HCT116 (cell line): ENCODE measurements around the gene RPLP2. TPM values are rescaled to one million over a fixed set of nuclear protein-coding genes. Genes with fewer than 3 reads are reported as not detected.
A peak's percentile ranks its signal among the peaks of the same experiment; 100 is the strongest.

Experiments
- ATAC-seq: fragments of 200-7000 bp; cut with Tn5 transposase; 2 replicates; pipeline ENCODE4 v1.9.1; 2020; ENCODE audit warnings: mild to moderate bottlenecking, moderate library complexity
- BruUV-seq: library from RNA; stranded (reverse); fragments of 400-500 nt; replicated peaks from 2 replicates; lab custom pipeline; 2021; lab: Mats Ljungman, UMichigan
- CTCF ChIA-PET: fragments of 300-600 bp; sonication (Branson Sonifier 250); formaldehyde crosslinking; loops from one replicate; lab custom pipeline; 2021; ENCODE audit warnings: antibody characterized with exemption; lab: Charles Lee
- POLR2A ChIA-PET: fragments of 300-600, 350-600 bp; sonication (Branson Sonifier 250); formaldehyde crosslinking; loops from one replicate; lab custom pipeline; 2021; ENCODE audit warnings: antibody characterized with exemption; lab: Charles Lee
- RAD21 ChIA-PET, 2 experiments: fragments of 300-600 bp; sonication (Branson Sonifier 250); formaldehyde crosslinking; loops; one replicate each; lab custom pipeline; 2023; ENCODE audit warnings: low total read pairs in 2 of 2; ENCODE audit not compliant: uncharacterized antibody in 2 of 2, unreplicated experiment in 2 of 2, low non-redundant PET in 1 of 2; lab: Charles Lee
- DNase-seq: peaks from one replicate; pipeline ENCODE4 v3.0.0-alpha.2; 2010; ENCODE audit warnings: low read depth, low spot score
- H2AFZ ChIP-seq: fragments of 200-600 bp; shearing (Covaris generic), sonication (generic); 2 replicates; pipeline ENCODE4 v1.6.1; 2017; ENCODE audit warnings: low read depth, mixed run types, mixed read lengths, antibody characterized with exemption, low read length; ENCODE audit not compliant: poor library complexity, severe bottlenecking
- H3K27ac ChIP-seq: 2 replicates; pipeline ENCODE4 v1.5.1; 2012; ENCODE audit warnings: low read depth, low read length
- H3K27me3 ChIP-seq: fragments of 200-600 bp; sonication (generic); 2 replicates; pipeline ENCODE4 v1.6.1; 2016; ENCODE audit warnings: mixed run types, low read length, mixed read lengths; ENCODE audit not compliant: insufficient read depth
- H3K36me3 ChIP-seq, 2 experiments: fragments of 200-500 bp in 1 of 2; fragments of 200-600 bp in 1 of 2; sonication (Bioruptor generic) in 1 of 2; sonication (generic) in 1 of 2; 2 replicates each; pipeline versions ENCODE4 v1.5.1 to v1.6.1; 2014 to 2016; ENCODE audit warnings: low read length in 2 of 2, inconsistent platforms in 1 of 2, mixed read lengths in 1 of 2, mixed run types in 1 of 2; ENCODE audit not compliant: insufficient read depth in 2 of 2, control insufficient read depth in 1 of 2
- H3K4me1 ChIP-seq, 2 experiments: fragments of 200-600 bp in 1 of 2; sonication (generic) in 1 of 2; 2 replicates each; pipeline versions ENCODE4 v1.5.1 to v1.6.1; 2012 to 2017; ENCODE audit warnings: low read length in 2 of 2, inconsistent platforms in 1 of 2, mild to moderate bottlenecking in 1 of 2, mixed read lengths in 1 of 2, mixed run types in 1 of 2, moderate library complexity in 1 of 2; ENCODE audit not compliant: insufficient read depth in 2 of 2, control insufficient read depth in 1 of 2
- H3K4me2 ChIP-seq: fragments of 200-600 bp; sonication (generic); 2 replicates; pipeline ENCODE4 v1.6.1; 2017; ENCODE audit warnings: mixed run types, low read length, mixed read lengths
- H3K4me3 ChIP-seq, 2 experiments: fragments of 200-600 bp in 1 of 2; sonication (generic) in 1 of 2; replicated peaks in 1 of 2; 2 replicates each; pipeline ENCODE4 v1.5.1; 2011 to 2016; ENCODE audit warnings: low read length in 2 of 2, control low read depth in 1 of 2, low read depth in 1 of 2, mild to moderate bottlenecking in 1 of 2, mixed read lengths in 1 of 2, mixed run types in 1 of 2
- H3K79me2 ChIP-seq: fragments of 200-600 bp; sonication (generic); 2 replicates; pipeline ENCODE4 v1.6.1; 2017; ENCODE audit warnings: mild to moderate bottlenecking, mixed run types, low read length, moderate library complexity, mixed read lengths; ENCODE audit not compliant: insufficient read depth
- H3K9ac ChIP-seq: fragments of 200-600 bp; sonication (generic); 2 replicates; pipeline ENCODE4 v1.6.1; 2016; ENCODE audit warnings: low read length, mixed read lengths
- H3K9me2 ChIP-seq: fragments of 200-600 bp; sonication (generic), shearing (Covaris generic); 2 replicates; pipeline ENCODE4 v1.6.1; 2017; ENCODE audit warnings: mixed run types, mild to moderate bottlenecking, moderate library complexity; ENCODE audit not compliant: insufficient read depth
- H3K9me3 ChIP-seq, 2 experiments: fragments of 200-500 bp in 1 of 2; fragments of 200-600 bp in 1 of 2; sonication (Bioruptor generic) in 1 of 2; sonication (generic) in 1 of 2; 2 replicates each; pipeline ENCODE4 v1.6.1; 2014 to 2017; ENCODE audit warnings: low read length in 2 of 2, mixed read lengths in 2 of 2, inconsistent platforms in 1 of 2, low read depth in 1 of 2, mild to moderate bottlenecking in 1 of 2, mixed run types in 1 of 2, moderate library complexity in 1 of 2; ENCODE audit not compliant: control insufficient read depth in 1 of 2, insufficient read depth in 1 of 2
- H4K20me1 ChIP-seq: fragments of 200-600 bp; sonication (generic), shearing (Covaris generic); 2 replicates; pipeline ENCODE4 v1.6.1; 2017; ENCODE audit warnings: mixed run types, mild to moderate bottlenecking, moderate library complexity; ENCODE audit not compliant: insufficient read depth
- CTCF ChIP-seq, 3 experiments: fragments of 200-600 bp in 1 of 3; sonication (generic) in 1 of 3; IDR thresholded peaks in 2 of 3; conservative IDR thresholded peaks in 1 of 3; 2 replicates each; pipeline ENCODE4 v1.5.1; 2012 to 2017; ENCODE audit warnings: low read depth in 2 of 3, low read length in 2 of 3, antibody characterized with exemption in 1 of 3, borderline replicate concordance in 1 of 3, control low read depth in 1 of 3, mild to moderate bottlenecking in 1 of 3, mixed read lengths in 1 of 3, mixed run types in 1 of 3, moderate library complexity in 1 of 3; ENCODE audit not compliant: insufficient read depth in 1 of 3
- POLR2AphosphoS5 ChIP-seq: IDR thresholded peaks from 2 replicates; pipeline ENCODE4 v1.6.1; 2011; ENCODE audit warnings: mild to moderate bottlenecking, low read depth, low read length, moderate library complexity
- intact Hi-C: fragments of 100-400 bp; cut with micrococcal nuclease; formaldehyde crosslinking; loops from 2 replicates; pipeline ENCODE4 v1.10.0; 2022
- total RNA-seq: library from RNA; stranded (reverse); gene quantifications from one replicate; pipeline ENCODE4 v1.2.1, GENCODE V29; 2021; ENCODE audit not compliant: unreplicated experiment

Gene RPLP2
- total RNA-seq, 1 experiment from 2014 or later: 3,615 TPM

- RAD21 ChIA-PET: no interaction called here
- no peaks in the 10 kb centered on the region for H3K9me3 ChIP-seq
- H3K27me3 ChIP-seq: no peaks in the 10 kb centered on the region
- H3K36me3 ChIP-seq: peaks cover 0 to 4% of the 10 kb centered on the region in 2 experiments; a peak in 1 of 4 replicates
- no peaks in the 10 kb centered on the region for H4K20me1 ChIP-seq
- peaks cover 9 to 33% of the 10 kb centered on the region in 2 experiments; a peak in 3 of 4 replicates for H3K4me1 ChIP-seq
- ATAC-seq: peak; percentile 68
- H3K9me2 ChIP-seq: no peaks in the 10 kb centered on the region
- BruUV-seq: TSS peak; percentile 39
- TF ChIP-seq CTCF (IDR thresholded peaks at IDR 0.05 in 2 of 3, conservative IDR thresholded peaks at IDR 0.05 in 1 of 3; ENCODE audit: borderline replicate concordance in 1 of 3, insufficient read depth in 1 of 3, low read depth in 2 of 3, low read length in 2 of 3) (no peak), POLR2AphosphoS5 (0 out of 2 replicates have a peak, but pooled peaks have one; percentile 11)
- TF ChIP-seq, all 23 proteins: peak for 1
- POLR2A ChIA-PET: interaction anchor here (1.0 kb wide), 1 partner anchor 13 kb away, joined by 8 read pairs; no protein-coding TSS in a partner anchor
- no peak overlapping the region for H3K9ac ChIP-seq
- no peak overlapping the region for H3K4me3 ChIP-seq
- intact Hi-C loops: no loop called here
- H2AFZ ChIP-seq: no peak overlapping the region
- peak overlapping the region; percentile 13; the same call in 1 of the 2 replicates for H3K4me2 ChIP-seq
- H3K27ac ChIP-seq: peak overlapping the region; percentile 39
- CTCF ChIA-PET: no interaction called here
- no peak for DNase-seq
- peaks cover 13% of the 10 kb centered on the region; the same call in 1 of the 2 replicates for H3K79me2 ChIP-seq
Measured at GRCh38 chr11:790721-791564, 18.8 kb upstream of the RPLP2 start.
